ENCODE results near the gene NKX6-2. TPM values are rescaled to one million over a fixed set of nuclear protein-coding genes. Genes with fewer than 3 reads are reported as not detected.

NKX6-2 gene
- total RNA-seq, 1 donor from 2014 or later: not detected

DNA sequence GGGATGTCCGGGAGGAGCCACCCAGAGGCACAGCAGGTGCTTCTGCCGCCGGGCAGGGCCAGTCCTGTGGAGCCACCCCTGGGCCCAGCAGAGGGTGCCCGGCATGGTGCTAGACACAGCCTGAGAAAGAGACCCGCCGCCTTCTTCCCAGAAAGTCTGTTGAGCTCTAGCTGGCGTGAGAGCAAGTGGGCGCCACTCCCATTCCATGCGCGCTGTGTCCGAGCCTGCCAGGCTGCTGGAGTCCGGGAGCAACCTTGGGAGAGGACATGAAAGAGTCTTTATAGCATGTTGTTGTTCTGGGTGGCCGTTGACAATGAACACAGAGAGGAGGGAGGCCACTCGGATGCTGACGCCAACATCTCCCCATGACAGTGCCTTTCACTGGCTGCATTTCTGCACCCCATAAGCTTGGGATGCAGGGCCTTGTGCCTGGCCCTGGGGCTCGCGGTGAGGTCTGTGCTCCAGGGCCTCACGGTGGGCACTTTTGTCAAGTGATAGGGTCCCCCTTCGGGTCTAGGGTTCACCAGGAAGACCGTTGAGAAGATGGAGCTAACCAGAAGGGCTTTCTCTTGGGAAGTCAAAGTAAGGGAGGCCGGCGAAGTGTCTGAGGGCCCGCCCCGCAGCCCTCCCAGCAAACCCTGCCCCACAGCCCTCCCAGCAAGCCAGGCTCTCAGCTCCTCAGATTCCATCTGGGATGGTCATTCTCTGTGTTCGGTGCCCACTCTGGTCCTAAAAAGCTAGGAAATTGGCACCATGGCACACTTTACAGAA is 47.3 kb downstream of the NKX6-2 start:
- no peak for DNase-seq (ENCODE audit: low read depth in 2 of 2)

DNA sequence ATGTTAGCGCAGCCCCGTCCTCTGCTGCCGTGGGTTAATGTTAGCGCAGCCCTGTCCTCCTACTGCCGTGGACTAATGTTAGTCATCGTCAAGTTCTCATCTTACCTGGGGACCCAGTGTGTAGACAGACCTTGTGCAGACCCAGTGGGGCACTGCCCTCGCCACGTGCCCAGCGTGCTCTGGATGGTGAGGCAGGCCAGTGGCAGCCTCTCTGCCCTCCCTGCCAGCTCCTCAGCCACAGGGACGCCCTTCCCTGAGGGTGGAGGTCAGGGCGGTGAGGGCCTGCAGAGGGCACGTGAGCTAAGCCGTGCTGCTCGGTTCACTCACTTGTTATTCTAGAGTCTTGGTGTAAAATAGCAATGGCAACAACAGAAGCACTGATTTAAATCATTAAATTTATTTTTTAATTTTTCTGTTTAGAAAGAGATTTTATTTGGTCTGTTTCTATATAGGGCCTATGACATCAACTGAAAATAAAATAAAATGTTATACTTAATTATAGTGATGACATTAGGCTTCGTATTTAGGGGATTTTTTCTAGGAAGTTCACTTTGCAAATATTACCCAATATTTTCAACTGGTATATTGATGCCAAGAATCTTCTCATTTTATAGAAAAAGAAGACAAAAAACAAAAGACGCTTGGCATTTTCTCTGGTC is 48.4 kb downstream of the NKX6-2 start:
- DNase-seq (ENCODE audit: low read depth in 2 of 2): no peak

DNA sequence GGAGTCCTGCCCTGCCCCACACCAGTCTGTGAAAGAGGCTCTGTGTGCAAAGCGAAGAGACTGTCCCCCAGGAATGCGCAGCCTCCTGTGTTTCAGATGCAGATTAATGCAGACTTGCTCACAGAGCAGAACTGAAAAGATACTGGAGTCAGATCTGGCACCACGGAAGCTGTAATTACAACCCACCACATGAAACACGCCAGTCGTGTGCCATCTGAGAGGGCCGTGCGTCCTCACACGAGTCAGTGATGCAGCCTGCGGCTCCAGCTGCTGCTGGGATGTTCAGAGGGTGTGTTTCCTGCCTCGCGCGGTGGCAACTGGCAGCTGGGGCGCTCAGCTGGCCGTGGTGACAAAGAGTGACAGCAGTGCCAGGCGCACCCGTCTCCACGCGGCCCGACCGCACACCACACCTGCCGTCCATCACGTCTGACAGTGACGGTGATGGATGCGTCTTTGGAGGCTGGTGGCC is 50.0 kb downstream of the NKX6-2 start:
- no peak for DNase-seq (ENCODE audit: low read depth in 2 of 2)

DNA sequence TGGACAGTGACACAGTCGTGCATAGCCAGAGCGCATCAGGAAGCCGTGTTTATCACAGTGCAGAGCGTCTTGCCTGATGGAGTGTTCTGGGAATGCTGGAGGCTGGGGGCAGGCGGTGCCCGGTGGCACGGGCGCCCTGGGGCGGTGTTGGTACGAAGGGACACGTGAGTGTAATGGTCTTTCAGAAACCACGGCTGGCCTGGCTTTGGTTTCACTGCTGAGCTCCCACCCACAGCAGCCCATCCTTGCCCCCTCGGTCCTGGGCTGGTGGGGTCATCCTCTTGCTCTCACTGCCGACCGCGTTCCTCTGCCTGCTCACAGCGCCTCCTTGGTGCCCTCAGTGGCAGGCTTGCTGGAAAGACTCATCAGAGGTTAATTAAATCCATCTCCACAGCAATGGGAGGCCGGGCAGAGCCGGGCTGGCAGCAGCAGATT is 50.6 kb downstream of the NKX6-2 start:
- no peak for DNase-seq (ENCODE audit: low read depth in 2 of 2)

DNA sequence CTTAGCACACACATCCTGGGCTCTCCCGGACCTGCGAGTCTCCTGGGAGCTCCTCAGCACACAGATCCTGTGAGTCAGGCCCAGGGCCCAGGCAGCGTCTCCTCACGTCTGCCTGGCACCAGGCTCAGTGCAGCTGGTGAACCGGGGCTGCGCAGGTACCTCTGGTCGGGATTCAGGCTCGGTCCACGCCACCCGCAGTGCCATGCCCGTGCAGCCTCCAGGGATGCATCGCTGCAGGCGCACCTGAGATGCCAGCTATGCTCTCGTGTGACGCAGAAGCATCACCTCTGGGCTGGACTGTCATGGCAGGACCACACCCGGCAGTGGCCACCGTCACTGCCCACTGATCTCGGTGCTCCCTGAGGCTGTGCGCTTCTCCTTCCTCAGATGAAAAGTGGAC is 52.0 kb downstream of the NKX6-2 start:
- no peak for DNase-seq (ENCODE audit: low read depth in 2 of 2)

Other genes with a start within 250 kb of the NKX6-2 start
- gene INPP5A, start 248.4 kb downstream of the NKX6-2 start, total RNA-seq: 20.9 and 22.3 TPM in 2 replicates
- gene CFAP46, start 156.4 kb upstream of the NKX6-2 start, total RNA-seq: 0.76 and 1.2 TPM in 2 replicates